Thyroid gland (tissue), 4 donors: ENCODE results near the gene INIP.

Experiments used
- POLR2A ChIP-seq, 2 donors: fragments of 450-650 bp; IDR thresholded peaks; one replicate each; pipeline ENCODE4 v1.6.1; 2017; ENCODE audit warnings: antibody characterized with exemption in 2 of 2, mild to moderate bottlenecking in 2 of 2, moderate library complexity in 1 of 2
- TF ChIP-seq, protein P1 (sequence below), 6 experiments: fragments of 200-600 bp in 3 of 6; fragments of 450-650 bp in 3 of 6; sonication (generic) in 3 of 6; IDR thresholded peaks; one replicate each; pipeline ENCODE4 v1.5.1; 2016 to 2019; ENCODE audit warnings: antibody characterized with exemption in 6 of 6, mild to moderate bottlenecking in 2 of 6, inconsistent platforms in 1 of 6, moderate library complexity in 1 of 6

DNA sequence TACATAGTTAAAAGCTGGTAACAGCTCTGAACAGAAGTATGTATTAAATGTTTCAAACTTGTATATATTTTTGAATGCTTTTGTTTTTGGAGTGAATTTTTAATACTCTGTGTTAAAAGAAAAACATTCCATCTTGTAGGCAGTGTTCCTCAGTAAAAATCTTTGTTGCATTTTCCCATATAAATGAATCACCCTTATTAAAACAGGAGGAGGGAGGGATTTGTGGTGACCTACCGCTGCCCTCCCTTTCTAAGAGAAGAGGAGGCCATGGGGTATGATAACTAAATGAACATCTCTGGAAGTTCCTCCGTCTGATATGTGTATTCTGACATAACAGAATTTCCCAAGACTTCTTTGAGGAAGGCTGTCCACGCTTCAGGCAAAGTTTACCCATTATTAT, 53.4 kb downstream of the INIP start:
- TF ChIP-seq, protein P1, sequence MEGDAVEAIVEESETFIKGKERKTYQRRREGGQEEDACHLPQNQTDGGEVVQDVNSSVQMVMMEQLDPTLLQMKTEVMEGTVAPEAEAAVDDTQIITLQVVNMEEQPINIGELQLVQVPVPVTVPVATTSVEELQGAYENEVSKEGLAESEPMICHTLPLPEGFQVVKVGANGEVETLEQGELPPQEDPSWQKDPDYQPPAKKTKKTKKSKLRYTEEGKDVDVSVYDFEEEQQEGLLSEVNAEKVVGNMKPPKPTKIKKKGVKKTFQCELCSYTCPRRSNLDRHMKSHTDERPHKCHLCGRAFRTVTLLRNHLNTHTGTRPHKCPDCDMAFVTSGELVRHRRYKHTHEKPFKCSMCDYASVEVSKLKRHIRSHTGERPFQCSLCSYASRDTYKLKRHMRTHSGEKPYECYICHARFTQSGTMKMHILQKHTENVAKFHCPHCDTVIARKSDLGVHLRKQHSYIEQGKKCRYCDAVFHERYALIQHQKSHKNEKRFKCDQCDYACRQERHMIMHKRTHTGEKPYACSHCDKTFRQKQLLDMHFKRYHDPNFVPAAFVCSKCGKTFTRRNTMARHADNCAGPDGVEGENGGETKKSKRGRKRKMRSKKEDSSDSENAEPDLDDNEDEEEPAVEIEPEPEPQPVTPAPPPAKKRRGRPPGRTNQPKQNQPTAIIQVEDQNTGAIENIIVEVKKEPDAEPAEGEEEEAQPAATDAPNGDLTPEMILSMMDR (IDR thresholded peaks at IDR 0.05): no peak
- TF ChIP-seq POLR2A (IDR thresholded peaks at IDR 0.05): no peak
